Measurements from ENCODE around the gene CMC4.

CMC4 gene

GRCh38 chrX:155046129-155046810 is 24.7 kb downstream of the CMC4 start:
- Histone ChIP-seq H3K27ac (ENCODE audit: low read depth, low read length, poor library complexity, severe bottlenecking) (no peak overlapping the region), H3K27me3 (ENCODE audit: insufficient read depth, low read length) (no peaks in the 10 kb centered on the region), H4K20me1 (ENCODE audit: insufficient read depth, low read length) (no peaks in the 10 kb centered on the region), H3K9ac (ENCODE audit: low read length) (no peak overlapping the region), H3K4me2 (ENCODE audit: low read length) (no peak overlapping the region), H3K4me1 (ENCODE audit: insufficient read depth, low read length, severe bottlenecking) (no peaks in the 10 kb centered on the region), H3K4me3 (ENCODE audit: low read depth, low read length, poor library complexity, severe bottlenecking) (no peak overlapping the region), H3K36me3 (ENCODE audit: insufficient read depth, low read length) (no peaks in the 10 kb centered on the region), H3K9me3 (ENCODE audit: low read length) (no peaks in the 10 kb centered on the region), H2AFZ (ENCODE audit: low read length) (no peak overlapping the region), H3K79me2 (ENCODE audit: insufficient read depth, low read length) (no peaks in the 10 kb centered on the region), H3F3A (ENCODE audit: insufficient read depth, low read length) (no peaks in the 10 kb centered on the region), H3K9me2 (ENCODE audit: low read depth, low read length) (no peaks in the 10 kb centered on the region)
- TF ChIP-seq CTCF (IDR thresholded peaks at IDR 0.05; ENCODE audit: low read length) (no peak), EZH2 (IDR thresholded peaks at IDR 0.05; ENCODE audit: borderline replicate concordance, low read length) (no peak)

DNA sequence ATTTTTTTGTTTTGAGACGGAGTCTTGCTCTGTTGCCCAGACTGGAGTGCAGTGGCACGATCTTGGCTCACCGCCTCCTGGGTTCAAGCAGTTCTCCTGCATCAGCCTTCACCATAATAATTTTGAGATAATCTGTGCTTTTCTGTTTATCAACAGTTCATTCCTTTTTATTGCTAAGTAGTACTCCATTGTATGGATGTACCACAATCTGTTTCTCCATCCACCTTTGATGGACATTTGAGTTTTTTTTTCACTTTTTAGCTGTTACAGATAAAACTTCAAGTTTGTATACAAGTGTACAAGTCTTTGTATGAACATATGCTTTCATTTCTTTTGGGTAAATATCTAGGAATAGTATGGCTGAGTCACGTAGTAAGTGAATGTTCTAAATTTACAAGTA is 35.2 kb downstream of the CMC4 start:
- TF ChIP-seq EZH2 (IDR thresholded peaks at IDR 0.05; ENCODE audit: borderline replicate concordance, low read length) (no peak), CTCF (IDR thresholded peaks at IDR 0.05; ENCODE audit: low read length) (no peak)

GRCh38 chrX:155031657-155032056 is 39.3 kb downstream of the CMC4 start:
- Histone ChIP-seq H3K4me2 (ENCODE audit: low read length) (no peak overlapping the region), H3K4me3 (ENCODE audit: low read depth, low read length, poor library complexity, severe bottlenecking) (no peak overlapping the region), H3F3A (ENCODE audit: insufficient read depth, low read length) (no peaks in the 10 kb centered on the region), H4K20me1 (ENCODE audit: insufficient read depth, low read length) (no peaks in the 10 kb centered on the region), H3K27me3 (ENCODE audit: insufficient read depth, low read length) (no peaks in the 10 kb centered on the region), H3K4me1 (ENCODE audit: insufficient read depth, low read length, severe bottlenecking) (peaks cover 16% of the 10 kb centered on the region), H3K79me2 (ENCODE audit: insufficient read depth, low read length) (peaks cover 28% of the 10 kb centered on the region), H3K9me3 (ENCODE audit: low read length) (no peaks in the 10 kb centered on the region), H3K36me3 (ENCODE audit: insufficient read depth, low read length) (peaks cover 28% of the 10 kb centered on the region), H2AFZ (ENCODE audit: low read length) (no peak overlapping the region), H3K9me2 (ENCODE audit: low read depth, low read length) (no peaks in the 10 kb centered on the region), H3K9ac (ENCODE audit: low read length) (no peak overlapping the region), H3K27ac (ENCODE audit: low read depth, low read length, poor library complexity, severe bottlenecking) (no peak overlapping the region)
- no peak for TF ChIP-seq CTCF (IDR thresholded peaks at IDR 0.05; ENCODE audit: low read length)
- TF ChIP-seq EZH2 (IDR thresholded peaks at IDR 0.05; ENCODE audit: borderline replicate concordance, low read length) = no peak

More for the DNA sequence above, 35.2 kb downstream of the CMC4 start:
- Histone ChIP-seq H3K9ac (ENCODE audit: low read length) (no peak overlapping the region), H3K79me2 (ENCODE audit: insufficient read depth, low read length) (peaks cover 6% of the 10 kb centered on the region; the same call in 1 of the 2 replicates), H3K27ac (ENCODE audit: low read depth, low read length, poor library complexity, severe bottlenecking) (no peak overlapping the region), H2AFZ (ENCODE audit: low read length) (no peak overlapping the region), H4K20me1 (ENCODE audit: insufficient read depth, low read length) (no peaks in the 10 kb centered on the region), H3K4me1 (ENCODE audit: insufficient read depth, low read length, severe bottlenecking) (no peaks in the 10 kb centered on the region), H3K4me3 (ENCODE audit: low read depth, low read length, poor library complexity, severe bottlenecking) (no peak overlapping the region), H3K4me2 (ENCODE audit: low read length) (no peak overlapping the region), H3F3A (ENCODE audit: insufficient read depth, low read length) (no peaks in the 10 kb centered on the region), H3K9me2 (ENCODE audit: low read depth, low read length) (no peaks in the 10 kb centered on the region), H3K9me3 (ENCODE audit: low read length) (no peaks in the 10 kb centered on the region), H3K27me3 (ENCODE audit: insufficient read depth, low read length) (no peaks in the 10 kb centered on the region), H3K36me3 (ENCODE audit: insufficient read depth, low read length) (peaks cover 33% of the 10 kb centered on the region)
